Liver (tissue), 9 donors: ENCODE data around the gene TREX2. TPM values are rescaled to one million over a fixed set of nuclear protein-coding genes. Genes with fewer than 3 reads are reported as not detected.

ENCODE experiments used
- DNase-seq: peaks from one replicate; pipeline ENCODE4 v3.0.0-alpha.2; 2017; ENCODE audit warnings: low spot score
- H3K27ac ChIP-seq, 2 donors: one replicate each; pipeline ENCODE4 v1.7.0; 2013; ENCODE audit warnings: inconsistent platforms in 2 of 2, low read length in 2 of 2, control low read depth in 1 of 2, low read depth in 1 of 2, mild to moderate bottlenecking in 1 of 2
- H3K27me3 ChIP-seq, 4 donors: one replicate each; pipeline versions ENCODE4 v1.6.1 to v1.7.0; 2013; ENCODE audit warnings: low read length in 3 of 4, inconsistent platforms in 1 of 4, mild to moderate bottlenecking in 1 of 4, moderate library complexity in 1 of 4; ENCODE audit not compliant: control insufficient read depth in 4 of 4, insufficient read depth in 4 of 4
- H3K36me3 ChIP-seq, 4 donors: one replicate each; pipeline versions ENCODE4 v1.6.1 to v1.7.0; 2013; ENCODE audit warnings: low read length in 3 of 4, mild to moderate bottlenecking in 3 of 4, low read depth in 1 of 4, moderate library complexity in 1 of 4; ENCODE audit not compliant: control insufficient read depth in 4 of 4, insufficient read depth in 3 of 4
- H3K4me1 ChIP-seq, 4 donors: one replicate each; pipeline versions ENCODE4 v1.6.1 to v1.7.0; 2013; ENCODE audit warnings: low read length in 3 of 4, mild to moderate bottlenecking in 3 of 4, moderate library complexity in 1 of 4; ENCODE audit not compliant: control insufficient read depth in 4 of 4, insufficient read depth in 4 of 4
- H3K4me3 ChIP-seq, 3 donors: one replicate each; pipeline versions ENCODE4 v1.6.1 to v1.7.0; 2013; ENCODE audit warnings: low read length in 3 of 3, control low read depth in 1 of 3, low read depth in 1 of 3, mild to moderate bottlenecking in 1 of 3
- H3K9ac ChIP-seq, 2 donors: one replicate each; pipeline ENCODE4 v1.7.0; 2013; ENCODE audit warnings: low read length in 2 of 2, mild to moderate bottlenecking in 2 of 2, moderate library complexity in 2 of 2, control low read depth in 1 of 2, low read depth in 1 of 2
- H3K9me3 ChIP-seq, 4 donors: one replicate each; pipeline versions ENCODE4 v1.6.1 to v1.7.0; 2013; ENCODE audit warnings: low read length in 3 of 4; ENCODE audit not compliant: control insufficient read depth in 4 of 4
- ATF3 ChIP-seq: IDR thresholded peaks from 2 replicates; pipeline ENCODE4 v1.6.1; 2016; ENCODE audit warnings: antibody characterized with exemption
- CTCF ChIP-seq: fragments of 150-350 bp; IDR thresholded peaks from 2 replicates; pipeline ENCODE4 v1.5.1; 2017; ENCODE audit warnings: improper control_type of control experiment, low read depth, low read length; ENCODE audit not compliant: missing input control
- EGR1 ChIP-seq, 2 donors: IDR thresholded peaks; 2 replicates each; pipeline ENCODE4 v1.6.1; 2016 to 2018; ENCODE audit warnings: antibody characterized with exemption in 2 of 2, low read depth in 2 of 2
- FOXA1 ChIP-seq: IDR thresholded peaks from 2 replicates; pipeline ENCODE4 v1.6.1; 2016; ENCODE audit warnings: antibody characterized with exemption
- FOXA2 ChIP-seq: IDR thresholded peaks from 2 replicates; pipeline ENCODE4 v1.6.1; 2016; ENCODE audit warnings: antibody characterized with exemption
- GABPA ChIP-seq, 2 donors: IDR thresholded peaks in 1 of 2; conservative IDR thresholded peaks in 1 of 2; 2 replicates each; pipeline ENCODE4 v1.6.1; 2016; ENCODE audit warnings: antibody characterized with exemption in 2 of 2, mild to moderate bottlenecking in 1 of 2, moderate library complexity in 1 of 2
- HNF4A ChIP-seq, 2 donors: conservative IDR thresholded peaks; 2 replicates each; pipeline ENCODE4 v1.6.1; 2016; ENCODE audit warnings: antibody characterized with exemption in 2 of 2, mild to moderate bottlenecking in 2 of 2
- HNF4G ChIP-seq: IDR thresholded peaks from 2 replicates; pipeline ENCODE4 v1.6.1; 2016; ENCODE audit warnings: antibody characterized with exemption
- JUND ChIP-seq, 2 donors: IDR thresholded peaks; 2 replicates each; pipeline ENCODE4 v1.6.1; 2016; ENCODE audit warnings: antibody characterized with exemption in 2 of 2
- MAX ChIP-seq: IDR thresholded peaks from 2 replicates; pipeline ENCODE4 v1.6.1; 2016; ENCODE audit warnings: antibody characterized with exemption
- NR2F2 ChIP-seq: IDR thresholded peaks from 2 replicates; pipeline ENCODE4 v1.6.1; 2016; ENCODE audit warnings: antibody characterized with exemption
- RAD21 ChIP-seq, 2 donors: IDR thresholded peaks; 2 replicates each; pipeline ENCODE4 v1.6.1; 2016; ENCODE audit warnings: antibody characterized with exemption in 2 of 2, mild to moderate bottlenecking in 2 of 2
- REST ChIP-seq: IDR thresholded peaks from 2 replicates; pipeline ENCODE4 v1.6.1; 2016; ENCODE audit warnings: antibody characterized with exemption, mild to moderate bottlenecking
- SP1 ChIP-seq: IDR thresholded peaks from 2 replicates; pipeline ENCODE4 v1.6.1; 2018; ENCODE audit warnings: antibody characterized with exemption, mild to moderate bottlenecking
- TAF1 ChIP-seq: conservative IDR thresholded peaks from 2 replicates; pipeline ENCODE4 v1.6.1; 2016; ENCODE audit warnings: antibody characterized with exemption, mild to moderate bottlenecking
- YY1 ChIP-seq: IDR thresholded peaks from 2 replicates; pipeline ENCODE4 v1.6.1; 2016; ENCODE audit warnings: antibody characterized with exemption, mild to moderate bottlenecking
- ZBTB33 ChIP-seq: IDR thresholded peaks from 2 replicates; pipeline ENCODE4 v1.6.1; 2016; ENCODE audit warnings: antibody characterized with exemption
- WGBS: extraction: QIAGEN DNeasy Blood & Tissue Kit; methylation state at CpG from one replicate; pipeline ENCODE4 v1.1.7; 2013; 5-methylcytosine and 5-hydroxymethylcytosine counted together
- polyA plus RNA-seq, 2 donors: library from polyadenylated mRNA; stranded (reverse) in 1 of 2; unstranded in 1 of 2; fragments of 200-250 nt in 1 of 2; fragments of >200 nt in 1 of 2; fragmentation: Nextera tagmentation in 1 of 2; extraction: Ambion mirVana in 1 of 2; gene quantifications; one replicate each; pipeline versions ENCODE4 v1.2.1 to v1.2.3, GENCODE V29; 2013 to 2015
- total RNA-seq, 2 donors: library from RNA; depleted of rRNA; stranded (reverse); fragments of >200 nt; gene quantifications; one replicate each; pipeline ENCODE4 v1.2.3, GENCODE V29; 2014
- donor health status: healthy.
- donor health status: healthy.
- donor health status: healthy.
- donor health status: healthy.
- donor health status: healthy.

The TREX2 gene
- total and polyA plus RNA-seq, 4 donors, result 0.13 to 1.3 (median 1.2) TPM; not detected in 1

- no peak overlapping the region for H3K9ac ChIP-seq
Measured at GRCh38 chrX:153400146-153401132, 45.4 kb downstream of the TREX2 start.

GRCh38 chrX:153398275-153398960 lies 47.4 kb downstream of the TREX2 start:
- Histone ChIP-seq H3K4me1 (no peaks in the 10 kb centered on the region), H3K27ac (no peak overlapping the region), H3K27me3 (no peaks in the 10 kb centered on the region), H3K9me3 (peaks cover 0 to 2% (median 0%) of the 10 kb centered on the region in 4 donors), H3K9ac (no peak overlapping the region), H3K4me3 (no peak overlapping the region), H3K36me3 (no peaks in the 10 kb centered on the region)
- DNase-seq, result no peak
- WGBS, result 78% methylated on average over 17 of the region's 17 CpGs
- TF ChIP-seq EGR1 (IDR thresholded peaks at IDR 0.05; ENCODE audit: low read depth in 2 of 2), result no peak
- no peak for TF ChIP-seq GABPA (IDR thresholded peaks at IDR 0.05 in 1 of 2, conservative IDR thresholded peaks at IDR 0.05 in 1 of 2)
- TF ChIP-seq SP1, result no peak
- no peak for TF ChIP-seq NR2F2
- no peak for TF ChIP-seq TAF1
- no peak for TF ChIP-seq ZBTB33
- TF ChIP-seq YY1, result no peak
- no peak for TF ChIP-seq ATF3
- no peak for TF ChIP-seq FOXA2
- no peak for TF ChIP-seq JUND (IDR thresholded peaks at IDR 0.05)
- TF ChIP-seq MAX, result no peak
- no peak for TF ChIP-seq REST
- TF ChIP-seq CTCF, result no peak
- TF ChIP-seq RAD21 (IDR thresholded peaks at IDR 0.05), result no peak
- TF ChIP-seq HNF4G, result no peak
- no peak for TF ChIP-seq HNF4A (conservative IDR thresholded peaks at IDR 0.05)

More at GRCh38 chrX:153400146-153401132, 45.4 kb downstream of the TREX2 start:
- no peak overlapping the region for H3K4me3 ChIP-seq
- no peak overlapping the region for H3K27ac ChIP-seq
- no peaks in the 10 kb centered on the region for H3K36me3 ChIP-seq
- H3K9me3 ChIP-seq, result peaks cover 0 to 2% (median 0%) of the 10 kb centered on the region in 4 donors
- DNase-seq, result peak; percentile 41
- no peaks in the 10 kb centered on the region for H3K4me1 ChIP-seq
- TF ChIP-seq FOXA1 (no peak), CTCF (peak; percentile 47)
- WGBS, result 82% methylated on average over 60 of the region's 60 CpGs
- H3K27me3 ChIP-seq, result no peaks in the 10 kb centered on the region
